HTERT RPE-1 (cell line): Measurements from ENCODE around the gene RECQL5.
"Not testable (repeated sequence)": the region's sequence is repeated elsewhere in the genome, so short reads cannot be mapped to it uniquely, and the experiment has no call there.

Source experiments
- in situ Hi-C: fragments of 300-500 bp; cut with MboI; formaldehyde crosslinking; loops from 4 replicates; pipeline ENCODE4 v1.14.3; 2020; ENCODE audit warnings: low sequenced_read_pairs

RECQL5 gene

DNA sequence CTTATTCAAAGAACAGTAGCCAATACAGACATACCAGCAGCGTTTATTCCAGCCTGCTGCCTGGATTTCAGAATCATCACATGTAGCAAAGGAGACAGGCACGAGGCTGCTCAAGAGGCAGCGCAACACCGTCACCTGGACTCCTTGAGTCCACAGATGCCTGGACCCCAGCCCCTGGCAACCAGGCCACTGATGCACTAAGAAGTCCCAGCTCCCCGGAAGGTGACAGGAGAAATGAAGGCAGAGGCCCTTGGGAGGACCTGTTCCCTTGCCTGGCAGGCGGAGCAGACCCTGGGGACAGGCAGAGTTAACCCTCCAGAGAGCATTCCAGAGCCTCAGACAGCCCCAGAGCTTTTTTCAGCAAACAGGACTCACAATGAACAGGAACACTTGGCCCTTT lies 17.3 kb downstream of the RECQL5 start:
- in situ Hi-C loops = no loop called here

- in situ Hi-C loops = no loop called here
These were observed 19.0 kb downstream of the RECQL5 start for GRCh38 chr17:75647921-75648320.

DNA sequence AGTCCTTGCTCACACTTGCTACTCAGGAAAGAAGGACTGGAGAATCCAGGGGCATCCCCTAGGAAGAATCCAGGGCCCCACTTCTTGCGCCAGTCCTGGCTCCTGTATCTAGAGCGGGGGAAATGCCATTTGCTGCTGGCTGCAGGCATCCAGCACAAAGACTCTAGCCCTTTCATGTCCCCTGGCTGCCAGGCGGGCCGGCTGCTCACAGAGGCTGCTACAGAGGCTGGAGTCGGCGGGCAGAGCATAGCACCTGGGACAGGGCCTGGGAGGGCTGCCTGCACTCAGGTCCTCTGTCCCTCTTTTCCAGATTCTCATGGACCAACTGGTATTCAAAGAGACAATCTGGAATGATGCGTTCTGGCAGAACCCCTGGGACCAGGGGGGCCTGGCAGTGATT lies 19.9 kb downstream of the RECQL5 start:
- in situ Hi-C loops = no loop called here

- in situ Hi-C loops = no loop called here
These were observed 20.3 kb downstream of the RECQL5 start for GRCh38 chr17:75646638-75646992.

GRCh38 chr17:75645889-75646637 lies 20.9 kb downstream of the RECQL5 start:
- in situ Hi-C loops = no loop called here

DNA sequence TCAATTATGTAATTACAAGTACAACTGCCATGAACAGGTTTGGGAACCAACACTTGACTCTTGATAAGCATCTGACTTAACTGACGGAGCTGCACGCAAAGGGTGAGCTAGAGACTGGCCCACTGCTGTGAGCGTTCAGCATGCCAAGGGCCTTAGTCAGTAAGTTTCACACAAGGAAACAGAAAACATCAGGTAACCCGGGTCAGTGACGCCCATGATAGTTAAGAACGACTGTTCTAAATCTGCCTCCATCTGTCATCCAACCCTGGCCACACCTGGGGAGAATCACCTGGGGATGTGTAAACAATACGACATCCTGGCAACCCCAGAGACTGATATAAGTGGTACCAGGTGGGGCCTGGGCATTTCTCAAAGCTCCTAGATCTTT lies 21.5 kb downstream of the RECQL5 start:
- in situ Hi-C loops = no loop called here

DNA sequence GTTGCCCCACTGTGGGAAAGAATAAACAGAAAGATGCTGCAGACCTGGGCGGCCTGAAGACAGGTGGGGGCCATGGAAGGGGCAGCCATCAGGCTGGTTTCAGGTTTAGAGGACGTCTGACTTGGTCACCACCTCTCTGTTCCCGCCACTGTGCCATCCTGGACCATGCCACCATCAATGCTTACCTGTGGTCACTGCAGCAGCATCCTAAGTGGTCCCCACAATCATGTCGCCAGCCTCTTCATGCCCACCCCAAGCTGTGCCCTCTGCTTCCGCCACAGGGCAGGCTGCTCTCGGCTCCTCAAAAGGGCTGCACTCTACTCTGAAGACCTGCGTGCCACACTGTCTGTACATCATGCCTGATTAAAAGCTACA lies 23.3 kb downstream of the RECQL5 start:
- in situ Hi-C loops = no loop called here

- in situ Hi-C loops = no loop called here
These were observed 23.9 kb downstream of the RECQL5 start for GRCh38 chr17:75642784-75643642.

DNA sequence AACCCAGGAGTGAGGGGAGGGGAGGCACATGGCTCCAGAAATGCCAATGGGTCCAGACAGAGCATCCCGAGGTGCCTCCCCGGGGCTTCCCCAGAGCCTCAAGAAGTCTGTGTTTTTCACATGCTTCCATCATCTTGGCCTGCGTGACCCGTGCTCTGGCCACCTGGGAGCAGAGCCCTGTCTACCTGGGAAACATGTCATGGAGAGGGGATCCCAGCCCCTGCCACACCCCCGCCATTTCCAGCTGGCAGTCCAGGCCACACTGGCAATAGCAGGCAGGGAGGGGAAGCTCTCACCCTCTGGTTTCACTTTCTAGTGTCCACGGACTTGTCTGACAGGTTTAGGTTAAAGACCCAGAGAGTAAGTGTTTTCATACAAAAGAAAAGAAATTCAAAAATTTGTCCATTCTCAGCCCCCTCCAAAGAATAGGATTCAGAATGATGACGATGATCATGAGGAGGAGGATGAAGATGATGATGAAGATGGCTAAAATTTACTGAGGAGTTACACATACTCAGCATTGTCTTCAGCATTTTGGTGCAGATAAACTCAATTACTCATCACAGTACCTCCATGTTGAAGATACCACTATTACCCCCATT lies 24.7 kb downstream of the RECQL5 start:
- in situ Hi-C loops = no loop called here

- in situ Hi-C loops = no loop called here
These were observed 25.6 kb downstream of the RECQL5 start for GRCh38 chr17:75641343-75641742.

- in situ Hi-C loops = no loop called here
These were observed 26.3 kb downstream of the RECQL5 start for GRCh38 chr17:75640556-75641119.

GRCh38 chr17:75639771-75640555 lies 27.0 kb downstream of the RECQL5 start:
- in situ Hi-C loops = no loop called here

DNA sequence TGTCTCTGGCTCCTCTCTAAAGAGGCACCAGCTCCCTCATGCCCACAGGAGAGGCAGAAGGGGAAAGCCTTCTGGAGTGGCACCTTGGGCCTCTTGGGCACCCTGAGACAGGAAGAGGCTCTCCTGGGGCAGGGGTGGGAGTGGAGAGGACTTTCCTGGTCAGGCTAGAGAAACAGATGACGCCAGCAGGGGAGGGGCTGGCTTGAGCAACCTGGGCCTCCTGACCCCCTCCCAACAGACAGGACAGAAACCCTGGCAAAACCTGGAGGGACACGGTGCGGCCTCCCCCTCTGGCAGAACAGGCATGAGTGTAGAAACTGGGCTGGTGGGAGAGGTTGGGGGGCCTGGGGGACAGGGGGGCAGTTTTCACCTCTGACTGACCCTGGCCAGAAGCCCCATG lies 27.6 kb downstream of the RECQL5 start:
- in situ Hi-C loops = no loop called here

DNA sequence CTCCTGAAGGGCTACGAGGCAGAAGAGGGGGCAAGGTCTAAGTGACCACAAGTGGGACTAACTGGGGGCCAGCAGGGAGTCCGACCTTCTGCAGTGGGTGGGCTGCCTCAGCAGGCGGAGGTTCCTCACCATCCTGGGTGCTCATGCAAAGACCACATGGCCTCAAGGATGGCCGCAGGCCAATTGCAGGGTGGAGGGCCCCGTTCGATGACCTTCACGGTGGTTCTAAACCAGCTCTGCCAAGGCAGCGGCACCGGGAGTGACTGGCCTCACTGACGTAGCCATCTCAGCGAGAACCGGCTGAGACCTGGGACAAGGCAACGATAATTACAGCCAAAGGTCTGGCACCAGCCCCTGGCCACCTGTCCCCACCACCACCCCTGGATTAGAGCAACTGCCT lies 28.1 kb downstream of the RECQL5 start:
- in situ Hi-C loops = no loop called here

DNA sequence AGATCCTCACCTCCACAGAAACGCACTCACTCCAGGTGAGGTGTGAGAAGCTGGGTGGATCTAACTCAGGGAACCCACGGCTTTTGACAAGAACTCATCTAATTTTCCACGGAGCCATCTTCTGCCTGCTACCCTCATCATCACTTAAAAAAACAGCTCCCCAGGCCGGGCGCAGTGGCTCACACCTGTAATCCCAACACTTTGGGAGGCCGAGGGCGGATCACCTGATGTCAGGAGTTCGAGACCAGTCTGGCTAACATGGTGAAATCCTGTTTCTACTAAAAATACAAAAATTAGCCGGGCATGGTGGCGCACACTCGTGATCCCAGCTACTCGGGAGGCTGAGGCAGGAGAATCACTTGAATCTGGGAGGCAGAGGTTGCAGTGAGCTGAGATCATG lies 28.9 kb downstream of the RECQL5 start:
- in situ Hi-C loops = not testable (repeated sequence)

DNA sequence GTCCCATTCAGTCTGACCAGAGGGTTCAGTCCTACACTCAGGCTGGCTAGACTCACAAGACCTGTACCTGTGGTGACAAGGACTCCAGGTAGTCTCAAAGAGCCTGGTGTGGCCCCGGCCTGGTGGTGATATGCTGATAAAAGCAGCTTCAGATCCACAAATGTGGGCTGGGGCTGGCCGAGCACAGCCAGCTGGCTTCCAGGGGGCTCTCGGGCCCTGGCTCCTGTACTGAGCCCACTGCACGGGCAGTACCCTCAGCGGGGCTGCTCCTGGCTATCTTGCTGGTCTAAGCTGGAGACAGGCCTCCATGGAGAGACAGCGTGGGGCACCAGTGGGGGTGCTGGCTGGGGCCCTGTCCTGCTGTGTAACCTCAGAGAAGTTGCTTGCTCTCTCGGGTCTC lies 29.4 kb downstream of the RECQL5 start:
- in situ Hi-C loops = no loop called here

- in situ Hi-C loops = no loop called here
These were observed 29.8 kb downstream of the RECQL5 start for GRCh38 chr17:75637143-75637538.

DNA sequence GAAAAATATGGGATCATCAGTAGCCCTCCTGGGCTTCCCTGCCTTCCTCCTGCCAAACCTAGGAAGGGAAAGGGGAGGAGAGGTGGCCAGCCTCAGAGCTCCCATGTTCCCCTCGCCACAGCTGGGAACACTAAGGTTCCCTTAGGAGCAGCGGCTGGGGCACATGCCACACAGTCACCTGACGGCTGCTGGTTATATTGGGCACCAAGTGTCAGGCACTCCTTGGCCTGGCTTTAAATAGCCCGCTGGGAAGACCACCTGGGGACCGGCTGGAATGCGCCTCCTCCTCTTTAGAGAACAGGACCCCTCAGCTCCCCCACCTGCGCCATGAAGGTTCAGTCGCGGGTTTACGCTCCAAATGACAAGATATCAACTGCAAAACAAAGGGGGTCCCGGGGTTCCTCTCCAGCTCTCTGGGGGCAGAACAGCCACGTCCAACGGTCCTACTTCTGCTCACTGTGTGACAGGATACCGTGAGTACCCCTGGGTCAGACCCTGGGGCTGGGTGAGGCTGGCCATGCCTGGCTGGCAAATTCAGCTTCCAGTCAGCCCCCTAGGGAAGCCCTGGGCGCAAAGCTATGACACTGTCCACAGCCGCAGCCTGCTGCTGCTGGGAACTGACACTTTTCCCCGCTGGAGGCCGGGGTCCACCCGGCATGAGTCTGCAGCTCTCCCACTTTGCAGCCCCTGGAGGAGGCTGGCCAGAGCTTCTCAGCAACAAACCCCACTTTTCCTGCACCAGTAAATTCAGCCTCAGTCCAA lies 30.4 kb downstream of the RECQL5 start:
- in situ Hi-C loops = no loop called here

DNA sequence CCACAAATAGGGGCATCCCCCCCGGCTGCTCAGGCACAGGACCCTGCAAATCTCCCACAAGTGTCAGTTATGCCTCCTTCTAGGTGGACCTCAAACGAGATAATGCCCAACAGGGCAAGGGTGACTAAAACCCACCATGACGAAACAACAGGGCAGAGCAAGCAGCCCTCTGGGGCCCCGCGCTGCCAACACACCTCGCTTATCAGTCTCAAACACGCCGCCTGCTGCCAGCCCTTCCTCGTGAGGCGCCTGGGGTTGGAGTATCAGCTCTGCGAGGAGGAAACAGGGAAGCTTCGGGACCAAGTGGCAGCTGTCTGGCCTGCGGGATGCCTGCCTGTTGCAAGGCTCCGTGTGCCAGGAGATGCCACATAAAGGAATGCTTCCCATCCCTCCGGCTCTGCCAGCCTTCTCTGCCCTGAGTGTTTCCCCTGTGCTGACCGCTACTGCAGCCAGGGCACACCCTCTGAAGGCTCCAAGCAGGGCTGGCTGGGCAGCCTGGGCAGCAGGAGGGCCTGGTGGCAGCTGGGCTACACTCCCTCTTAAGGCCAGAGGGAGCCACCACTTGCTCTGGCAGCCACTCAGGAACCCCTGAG lies 31.2 kb downstream of the RECQL5 start:
- in situ Hi-C loops = no loop called here
